ENCODE data around the gene FAM216B.
"Not testable (repeated sequence)": the region's sequence is repeated elsewhere in the genome, so short reads cannot be mapped to it uniquely, and the experiment has no call there.

The FAM216B gene

GRCh38 chr13:42788601-42789000, 7.2 kb downstream of the FAM216B start:
- DNase-seq: no peak

GRCh38 chr13:42792154-42792553, 10.8 kb downstream of the FAM216B start:
- DNase-seq: no peak

- no peak for DNase-seq
Measured at GRCh38 chr13:42794577-42795275, 13.3 kb downstream of the FAM216B start.

- DNase-seq: no peak
Measured at GRCh38 chr13:42795666-42796065, 14.3 kb downstream of the FAM216B start.

- DNase-seq: no peak
Measured at GRCh38 chr13:42796747-42797356, 15.5 kb downstream of the FAM216B start.

- DNase-seq: no peak
Measured at GRCh38 chr13:42798118-42798517, 16.7 kb downstream of the FAM216B start.

GRCh38 chr13:42800109-42800643, 18.8 kb downstream of the FAM216B start:
- no peak for DNase-seq

- DNase-seq: no peak
Measured at GRCh38 chr13:42803563-42804204, 22.3 kb downstream of the FAM216B start.

- no peak for DNase-seq
Measured at GRCh38 chr13:42804244-42804874, 23.0 kb downstream of the FAM216B start.

GRCh38 chr13:42807241-42807640, 25.9 kb downstream of the FAM216B start:
- DNase-seq: peak; percentile 10

GRCh38 chr13:42807866-42808265, 26.5 kb downstream of the FAM216B start:
- DNase-seq: no peak

- no peak for DNase-seq
Measured at GRCh38 chr13:42808341-42808940, 27.1 kb downstream of the FAM216B start.

- no peak for DNase-seq
Measured at GRCh38 chr13:42812316-42812715, 30.9 kb downstream of the FAM216B start.

- no peak for DNase-seq
Measured at GRCh38 chr13:42814868-42815267, 33.5 kb downstream of the FAM216B start.

GRCh38 chr13:42815681-42816080, 34.3 kb downstream of the FAM216B start:
- DNase-seq: no peak

GRCh38 chr13:42816538-42816937, 35.2 kb downstream of the FAM216B start:
- DNase-seq: no peak

GRCh38 chr13:42819687-42820086, 38.3 kb downstream of the FAM216B start:
- not testable (repeated sequence) for DNase-seq

GRCh38 chr13:42820451-42820850, 39.1 kb downstream of the FAM216B start:
- no peak for DNase-seq

GRCh38 chr13:42821437-42821836, 40.1 kb downstream of the FAM216B start:
- no peak for DNase-seq

GRCh38 chr13:42832341-42833096, 51.1 kb downstream of the FAM216B start:
- peak; percentile 69 for DNase-seq

- DNase-seq: no peak
Measured at GRCh38 chr13:42834946-42835345, 53.6 kb downstream of the FAM216B start.
